Mammary epithelial cell (primary cell): ENCODE results near the gene WDR1.

Experiments used
- EZH2 ChIP-seq: IDR thresholded peaks from 2 replicates; pipeline ENCODE4 v1.6.1; 2012; ENCODE audit warnings: low read length, inconsistent platforms, borderline replicate concordance
- TF ChIP-seq, protein P1 (sequence below), 2 donors: IDR thresholded peaks in 1 of 2; conservative IDR thresholded peaks in 1 of 2; 2 replicates each; pipeline ENCODE4 v1.5.1; 2011 to 2012; ENCODE audit warnings: inconsistent platforms in 2 of 2, low read length in 2 of 2, mild to moderate bottlenecking in 2 of 2, control low read depth in 1 of 2, low read depth in 1 of 2; ENCODE audit not compliant: insufficient read depth in 1 of 2; ENCODE audit errors: extremely low read depth in 1 of 2

DNA sequence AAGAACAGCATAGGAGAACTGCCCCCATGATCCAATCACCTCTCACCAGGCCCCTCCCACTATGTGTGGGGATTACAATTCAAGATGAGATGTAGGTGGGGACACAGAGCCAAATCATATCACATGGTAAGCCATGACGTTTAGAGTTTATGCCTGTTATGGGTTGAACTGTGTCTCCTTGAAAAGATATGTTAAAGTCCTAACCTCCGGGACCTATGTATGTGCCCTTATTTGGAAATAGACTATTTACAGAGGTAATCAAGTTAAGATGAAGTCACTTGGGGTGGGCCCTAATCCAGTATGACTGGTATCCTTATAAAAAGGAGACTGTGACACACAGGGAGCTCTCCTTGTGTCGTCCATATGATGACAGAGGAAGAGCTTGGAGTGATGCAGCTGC is 70.1 kb downstream of the WDR1 start:
- TF ChIP-seq EZH2: no peak
- TF ChIP-seq, protein P1, sequence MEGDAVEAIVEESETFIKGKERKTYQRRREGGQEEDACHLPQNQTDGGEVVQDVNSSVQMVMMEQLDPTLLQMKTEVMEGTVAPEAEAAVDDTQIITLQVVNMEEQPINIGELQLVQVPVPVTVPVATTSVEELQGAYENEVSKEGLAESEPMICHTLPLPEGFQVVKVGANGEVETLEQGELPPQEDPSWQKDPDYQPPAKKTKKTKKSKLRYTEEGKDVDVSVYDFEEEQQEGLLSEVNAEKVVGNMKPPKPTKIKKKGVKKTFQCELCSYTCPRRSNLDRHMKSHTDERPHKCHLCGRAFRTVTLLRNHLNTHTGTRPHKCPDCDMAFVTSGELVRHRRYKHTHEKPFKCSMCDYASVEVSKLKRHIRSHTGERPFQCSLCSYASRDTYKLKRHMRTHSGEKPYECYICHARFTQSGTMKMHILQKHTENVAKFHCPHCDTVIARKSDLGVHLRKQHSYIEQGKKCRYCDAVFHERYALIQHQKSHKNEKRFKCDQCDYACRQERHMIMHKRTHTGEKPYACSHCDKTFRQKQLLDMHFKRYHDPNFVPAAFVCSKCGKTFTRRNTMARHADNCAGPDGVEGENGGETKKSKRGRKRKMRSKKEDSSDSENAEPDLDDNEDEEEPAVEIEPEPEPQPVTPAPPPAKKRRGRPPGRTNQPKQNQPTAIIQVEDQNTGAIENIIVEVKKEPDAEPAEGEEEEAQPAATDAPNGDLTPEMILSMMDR (conservative IDR thresholded peaks at IDR 0.05 in 1 of 2, IDR thresholded peaks at IDR 0.05 in 1 of 2; ENCODE audit: extremely low read depth in 1 of 2, insufficient read depth in 1 of 2, low read depth in 1 of 2, low read length in 2 of 2): no peak
